HG02981 (cell line): Measurements from ENCODE around the gene TPCN1.
A peak's percentile ranks its signal among the peaks of the same experiment; 100 is the strongest.
"Not testable (repeated sequence)": the region's sequence is repeated elsewhere in the genome, so short reads cannot be mapped to it uniquely, and the experiment has no call there.

Experiments used
- ATAC-seq: cut with Tn5 transposase; IDR thresholded peaks from one replicate; pipeline ENCODE4 v1.9.1; 2021; ENCODE audit warnings: mild to moderate bottlenecking, moderate library complexity; ENCODE audit not compliant: unreplicated experiment

Gene TPCN1

GRCh38 chr12:113196582-113196981, 24.7 kb upstream of the TPCN1 start:
- ATAC-seq: no peak

- ATAC-seq: peak; percentile 87
Observed at GRCh38 chr12:113196990-113197389, 24.3 kb upstream of the TPCN1 start.

- ATAC-seq: no peak
Observed at GRCh38 chr12:113197518-113198077, 23.7 kb upstream of the TPCN1 start.

- ATAC-seq: no peak
Observed at GRCh38 chr12:113198296-113198695, 23.0 kb upstream of the TPCN1 start.

GRCh38 chr12:113200021-113200797, 21.1 kb upstream of the TPCN1 start:
- no peak for ATAC-seq

GRCh38 chr12:113201187-113202177, 19.8 kb upstream of the TPCN1 start:
- ATAC-seq: no peak

- ATAC-seq: no peak
Observed at GRCh38 chr12:113202300-113203075, 18.8 kb upstream of the TPCN1 start.

- ATAC-seq: no peak
Observed at GRCh38 chr12:113203852-113204760, 17.2 kb upstream of the TPCN1 start.

- ATAC-seq: no peak
Observed at GRCh38 chr12:113204804-113205203, 16.5 kb upstream of the TPCN1 start.

GRCh38 chr12:113206802-113207201, 14.5 kb upstream of the TPCN1 start:
- not testable (repeated sequence) for ATAC-seq

GRCh38 chr12:113207613-113208040, 13.6 kb upstream of the TPCN1 start:
- ATAC-seq: no peak

- ATAC-seq: peak; percentile 64
Observed at GRCh38 chr12:113208041-113208934, 13.0 kb upstream of the TPCN1 start.

- no peak for ATAC-seq
Observed at GRCh38 chr12:113211160-113211559, 10.1 kb upstream of the TPCN1 start.

- no peak for ATAC-seq
Observed at GRCh38 chr12:113214895-113215400, 6.3 kb upstream of the TPCN1 start.

- no peak for ATAC-seq
Observed at GRCh38 chr12:113216027-113216426, 5.2 kb upstream of the TPCN1 start.

GRCh38 chr12:113220593-113221180, 577 bp upstream of the TPCN1 start:
- ATAC-seq: no peak

GRCh38 chr12:113221997-113222729, 899 bp downstream of the TPCN1 start:
- ATAC-seq: no peak
